ENCODE data around the gene ZBTB5.

- no peak for TF ChIP-seq EZH2 (IDR thresholded peaks at IDR 0.05; ENCODE audit: borderline replicate concordance, low read depth, low read length, severe bottlenecking)
- no peak for TF ChIP-seq CTCF (IDR thresholded peaks at IDR 0.05; ENCODE audit: borderline replicate concordance, extremely low read depth, low read length, poor library complexity, severe bottlenecking)
These were observed 33.2 kb downstream of the ZBTB5 start for GRCh38 chr9:37432020-37432419.

All from DND-41 (cell line).